CD4-positive, alpha-beta T cell treated with Interleukin-21 for 1 hour (primary cell): ENCODE data around the gene SIPA1.
"Not testable (repeated sequence)": the region's sequence is repeated elsewhere in the genome, so short reads cannot be mapped to it uniquely, and the experiment has no call there.

Source experiments
- DNase-seq: peaks from one replicate; pipeline ENCODE4 v3.0.0-alpha.2; 2020

SIPA1 gene

DNA sequence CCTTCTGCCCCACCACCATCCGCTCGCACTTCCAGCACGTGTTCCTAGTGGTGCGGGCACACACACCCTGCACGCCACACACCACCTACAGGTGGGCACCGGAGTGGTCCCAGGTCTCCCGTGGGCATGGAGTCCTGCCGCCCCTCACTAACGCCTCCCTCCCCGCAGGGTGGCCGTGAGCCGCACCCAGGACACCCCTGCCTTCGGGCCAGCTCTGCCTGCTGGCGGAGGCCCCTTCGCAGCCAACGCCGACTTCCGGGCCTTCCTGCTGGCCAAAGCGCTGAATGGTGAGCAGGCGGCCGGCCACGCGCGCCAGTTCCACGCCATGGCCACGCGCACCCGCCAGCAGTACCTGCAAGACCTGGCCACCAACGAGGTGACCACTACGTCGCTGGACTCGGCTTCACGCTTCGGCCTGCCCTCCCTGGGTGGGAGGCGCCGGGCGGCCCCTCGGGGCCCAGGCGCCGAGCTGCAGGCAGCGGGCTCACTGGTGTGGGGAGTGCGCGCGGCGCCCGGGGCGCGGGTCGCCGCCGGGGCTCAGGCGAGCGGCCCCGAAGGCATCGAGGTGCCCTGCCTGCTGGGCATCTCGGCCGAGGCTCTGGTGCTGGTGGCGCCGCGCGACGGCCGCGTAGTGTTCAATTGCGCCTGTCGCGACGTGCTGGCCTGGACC is 8.5 kb downstream of the SIPA1 start:
- no peak for DNase-seq

DNA sequence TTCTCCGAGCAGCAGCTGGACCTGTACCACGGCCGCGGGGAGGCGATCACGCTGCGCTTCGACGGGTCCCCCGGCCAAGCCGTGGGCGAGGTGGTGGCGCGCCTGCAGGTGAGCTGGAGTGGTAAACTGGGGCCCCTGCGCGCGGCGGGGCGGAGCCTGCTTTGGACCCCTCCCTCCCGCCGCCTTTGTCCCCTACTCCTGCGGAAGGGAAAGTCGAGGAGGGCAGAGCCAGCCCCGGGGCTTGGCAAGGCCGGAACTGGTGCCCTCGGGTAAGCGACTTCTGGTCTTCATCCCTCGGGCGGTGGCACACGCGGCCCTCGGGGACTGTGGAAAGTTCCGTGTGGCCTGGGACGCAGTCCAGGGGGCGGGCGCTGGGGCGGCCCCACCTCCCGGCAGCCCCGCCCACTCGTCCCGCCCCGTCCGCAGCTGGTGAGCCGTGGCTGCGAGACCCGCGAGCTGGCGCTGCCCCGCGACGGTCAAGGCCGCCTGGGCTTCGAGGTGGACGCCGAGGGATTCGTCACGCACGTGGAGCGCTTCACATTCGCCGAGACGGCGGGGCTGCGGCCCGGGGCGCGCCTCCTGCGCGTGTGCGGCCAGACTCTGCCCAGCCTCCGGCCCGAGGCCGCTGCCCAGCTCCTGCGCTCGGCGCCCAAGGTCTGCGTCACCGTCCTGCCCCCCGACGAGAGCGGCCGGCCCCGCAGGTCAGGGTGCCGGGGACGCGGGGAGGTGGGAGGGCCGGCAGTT is 9.2 kb downstream of the SIPA1 start:
- DNase-seq: no peak

DNA sequence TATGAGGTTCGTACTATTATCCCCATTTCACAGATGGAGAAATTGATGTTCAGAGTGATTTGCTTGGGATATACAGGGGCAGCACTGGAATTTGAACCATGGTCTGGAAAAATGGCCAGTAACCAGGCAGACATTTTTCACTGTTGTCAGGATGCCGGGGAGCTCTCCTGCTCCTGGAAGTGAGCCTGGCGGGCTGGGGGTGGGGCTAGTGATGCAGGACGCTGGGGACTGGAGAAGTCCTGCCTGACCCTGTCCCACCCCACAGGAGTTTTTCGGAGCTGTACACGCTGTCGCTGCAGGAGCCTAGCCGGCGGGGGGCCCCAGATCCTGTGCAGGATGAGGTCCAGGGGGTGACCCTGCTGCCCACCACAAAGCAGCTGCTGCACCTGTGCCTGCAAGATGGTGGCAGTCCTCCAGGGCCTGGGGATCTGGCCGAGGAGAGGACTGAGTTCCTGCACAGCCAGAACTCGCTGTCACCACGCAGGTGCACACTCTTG is 11.1 kb downstream of the SIPA1 start:
- DNase-seq: no peak

DNA sequence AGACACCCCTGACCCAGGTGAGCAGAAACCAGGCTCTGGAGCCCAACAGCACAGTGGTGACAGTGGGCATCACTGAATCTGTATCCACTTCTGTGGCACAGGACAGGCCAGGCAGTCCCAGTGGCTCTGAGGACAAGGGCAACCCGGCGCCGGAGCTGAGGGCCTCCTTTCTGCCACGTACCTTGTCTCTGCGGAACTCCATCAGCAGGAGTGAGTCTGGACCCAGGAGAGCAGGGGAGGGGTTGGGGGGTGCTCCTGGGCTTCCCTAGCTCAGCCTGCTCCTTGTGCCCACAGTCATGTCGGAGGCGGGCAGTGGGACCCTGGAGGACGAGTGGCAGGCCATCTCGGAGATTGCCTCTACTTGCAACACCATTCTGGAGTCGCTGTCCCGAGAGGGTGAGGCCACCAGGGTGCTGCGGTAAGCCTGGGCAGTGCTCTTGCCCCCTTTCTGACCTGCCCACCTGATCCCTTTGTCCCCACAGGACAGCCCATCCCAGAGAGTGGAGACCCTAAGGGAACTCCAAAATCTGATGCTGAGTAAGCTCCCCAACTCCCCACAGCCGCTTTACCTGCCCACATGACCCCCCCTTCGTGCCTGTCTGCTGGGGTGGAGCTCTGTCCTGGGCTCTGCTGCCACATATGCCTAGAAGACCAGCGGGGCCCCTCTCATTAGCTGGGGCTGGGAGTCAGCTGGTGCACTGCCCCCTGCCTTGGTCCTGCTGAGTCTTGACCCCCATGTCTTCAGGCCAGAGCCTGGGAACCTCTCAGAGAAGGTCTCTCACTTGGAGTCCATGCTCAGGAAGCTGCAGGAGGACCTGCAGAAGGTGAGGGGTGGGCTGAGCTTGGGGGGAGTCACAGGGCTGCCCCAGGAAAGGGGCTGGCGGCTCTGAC is 12.0 kb downstream of the SIPA1 start:
- DNase-seq: no peak

DNA sequence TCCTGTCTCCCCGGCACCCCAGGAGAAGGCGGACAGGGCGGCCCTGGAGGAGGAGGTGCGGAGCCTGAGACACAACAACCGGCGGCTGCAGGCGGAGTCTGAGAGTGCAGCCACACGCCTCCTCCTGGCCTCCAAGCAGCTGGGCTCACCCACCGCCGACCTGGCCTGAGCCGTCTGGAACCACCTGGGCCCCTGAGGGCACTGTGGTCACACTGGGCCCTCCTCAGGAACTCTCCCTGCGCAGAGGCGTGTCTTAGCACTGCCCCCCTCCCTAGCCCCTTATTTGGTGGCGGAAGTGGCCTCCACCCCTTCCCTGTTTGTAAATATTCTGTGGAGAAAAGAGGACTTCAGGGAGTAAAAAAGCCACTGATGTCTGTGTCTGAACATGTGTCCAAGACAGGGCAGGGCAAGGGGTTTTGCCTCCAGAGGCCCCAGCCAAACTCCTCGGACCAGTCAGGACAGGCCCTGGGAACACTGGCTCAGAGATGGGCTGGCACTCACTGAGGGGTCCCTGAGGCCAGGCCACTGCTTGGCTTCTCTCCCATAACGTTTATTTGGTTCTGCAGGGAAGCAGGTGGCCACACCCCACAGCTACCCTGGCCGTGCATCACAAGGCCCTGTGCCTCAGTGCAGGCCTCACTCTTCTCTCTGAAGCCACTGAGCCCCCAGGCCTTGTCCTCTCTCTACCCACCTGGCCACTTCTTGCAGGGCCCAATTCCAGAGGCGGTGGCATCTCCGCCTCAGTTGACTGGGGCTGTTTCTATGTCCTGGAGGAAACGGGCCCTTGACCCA is 12.8 kb downstream of the SIPA1 start:
- no peak for DNase-seq

DNA sequence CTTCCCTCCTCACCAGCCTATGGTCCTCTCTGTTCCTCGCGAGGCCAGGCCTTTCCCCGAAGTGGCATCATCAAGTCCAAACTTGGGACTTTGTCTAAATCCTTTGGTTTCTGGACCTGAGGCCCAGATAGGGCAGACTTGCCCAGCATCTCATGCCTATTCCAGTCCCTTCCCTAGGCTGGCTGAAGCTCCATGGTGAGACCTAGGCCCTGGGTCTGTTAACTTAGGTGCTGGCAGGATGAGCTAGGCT is 13.4 kb downstream of the SIPA1 start:
- no peak for DNase-seq

DNA sequence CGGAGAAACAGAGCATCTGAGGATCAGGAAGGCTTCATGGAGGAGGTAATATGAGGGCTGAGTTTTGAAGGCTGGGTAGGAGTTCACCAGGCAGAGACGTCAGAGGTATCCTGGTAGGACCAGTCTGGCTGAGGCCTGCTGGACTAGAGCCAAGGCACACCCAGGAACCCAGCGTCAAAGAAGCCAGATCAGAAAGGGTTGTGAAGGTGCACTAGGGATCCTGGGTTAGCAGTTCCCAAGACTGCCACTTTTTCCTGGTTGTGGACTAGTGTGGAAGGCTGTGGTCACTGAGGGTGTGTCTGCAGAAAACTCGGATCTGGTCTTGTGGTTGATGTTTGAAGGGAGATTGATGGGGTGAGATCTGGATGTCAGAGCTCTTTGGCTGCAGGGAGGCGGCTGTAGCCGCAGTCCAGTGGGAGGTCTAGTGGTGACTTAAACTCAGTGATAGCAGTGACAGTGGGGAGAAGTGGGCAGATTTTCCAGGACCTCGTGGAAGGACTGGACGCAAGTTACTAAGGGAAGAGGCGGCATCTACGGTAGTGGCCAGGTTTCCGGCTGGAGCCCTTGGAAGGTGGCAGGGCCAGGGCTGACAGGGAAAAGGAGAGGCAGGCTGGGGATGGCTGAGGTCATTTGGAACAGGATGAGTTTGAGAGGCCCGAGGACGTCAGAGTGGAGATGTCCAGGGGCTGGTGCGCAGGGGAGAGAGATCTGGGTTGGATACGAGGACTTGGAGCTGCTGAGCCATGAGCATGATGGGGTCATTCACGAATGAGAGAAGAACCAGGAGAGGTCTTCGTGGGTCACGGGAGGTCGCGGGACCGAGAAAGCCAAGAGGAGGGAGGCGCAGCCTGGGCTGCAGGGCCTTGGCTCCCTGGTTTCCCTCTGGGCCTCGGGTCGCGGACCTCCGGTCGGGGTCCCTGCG is 13.9 kb downstream of the SIPA1 start:
- no peak for DNase-seq

DNA sequence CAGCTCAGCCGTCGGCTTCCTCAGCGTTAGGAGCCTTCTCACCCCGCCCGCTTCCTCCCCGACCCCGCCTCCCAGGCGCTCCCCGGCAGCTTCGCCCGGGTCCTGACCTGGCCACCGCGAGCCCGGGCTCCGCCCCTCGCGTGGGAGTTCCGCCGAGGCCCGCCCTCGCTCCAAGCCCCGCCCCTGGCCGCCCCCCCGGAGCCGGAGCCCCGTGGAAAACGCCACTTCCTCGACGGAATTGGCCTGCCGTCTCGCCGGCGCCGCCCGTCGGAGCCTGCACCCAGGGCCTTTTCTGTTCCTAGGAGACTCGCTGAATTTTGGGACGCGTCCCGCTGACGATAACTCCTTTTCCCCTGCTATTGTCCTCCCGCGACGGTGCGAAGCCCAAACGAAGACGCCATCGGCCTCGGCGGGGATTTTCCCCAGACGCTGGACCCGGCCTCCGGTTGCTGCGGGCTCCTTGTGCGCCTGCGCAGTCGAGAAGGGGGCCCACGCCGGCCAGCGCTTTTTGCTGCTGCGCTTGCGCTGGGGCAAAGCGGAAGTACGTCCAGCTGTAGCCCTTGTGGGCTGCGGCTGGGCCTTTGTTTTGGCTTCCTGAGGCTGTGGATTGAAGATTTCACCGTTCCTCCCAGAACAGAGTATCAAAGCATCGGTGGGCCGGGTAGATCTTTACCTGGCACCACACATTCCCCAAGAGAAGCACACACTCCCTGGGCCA is 14.8 kb downstream of the SIPA1 start:
- peak; percentile 97 for DNase-seq

DNA sequence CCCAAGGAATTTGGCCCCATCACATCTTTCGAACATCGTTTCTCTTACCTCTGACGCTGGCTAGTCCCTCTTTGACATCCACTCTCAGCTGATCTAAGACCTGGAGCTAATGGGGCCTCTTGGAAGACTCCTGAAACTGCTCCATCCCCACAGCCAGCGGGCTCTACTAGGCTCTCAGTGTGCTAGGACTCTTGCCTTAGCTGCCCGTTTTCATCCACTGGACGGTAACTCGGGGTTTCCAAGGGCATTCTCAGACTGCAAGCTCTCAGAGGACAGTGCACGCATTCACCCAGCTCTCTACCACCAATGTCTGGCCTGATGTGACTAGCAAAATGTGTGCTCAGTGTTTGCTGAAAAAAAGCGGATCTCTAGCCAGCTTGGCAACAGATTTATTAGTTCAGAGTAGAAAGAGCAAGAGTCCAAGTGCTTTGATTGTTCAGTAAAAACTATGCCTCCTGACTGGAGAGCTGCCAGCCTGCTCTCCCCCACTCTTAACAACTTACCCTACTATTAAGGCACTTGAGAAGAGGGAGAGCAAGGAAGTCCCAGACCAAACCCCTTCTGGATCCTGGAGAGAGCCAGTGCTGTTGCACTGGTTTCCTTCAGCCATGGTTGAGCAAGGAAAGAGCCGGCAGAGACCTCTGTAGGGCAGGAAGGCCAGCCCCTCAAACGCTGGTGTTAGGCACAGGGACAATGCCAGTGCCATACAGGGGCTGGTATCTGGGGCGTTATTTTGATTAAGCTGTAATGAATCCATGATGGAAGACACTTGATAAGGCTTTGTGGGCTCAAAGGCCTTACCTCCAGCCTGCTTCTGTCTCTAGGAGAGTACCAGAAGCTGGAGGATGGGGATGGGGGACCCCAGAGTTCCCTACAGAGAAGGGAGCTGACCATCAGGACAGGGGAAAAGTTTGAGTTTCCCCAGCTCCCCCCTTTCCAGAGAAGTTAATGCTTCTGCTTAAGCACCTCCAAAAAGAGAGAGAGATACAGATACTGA is 15.6 kb downstream of the SIPA1 start:
- DNase-seq: no peak

DNA sequence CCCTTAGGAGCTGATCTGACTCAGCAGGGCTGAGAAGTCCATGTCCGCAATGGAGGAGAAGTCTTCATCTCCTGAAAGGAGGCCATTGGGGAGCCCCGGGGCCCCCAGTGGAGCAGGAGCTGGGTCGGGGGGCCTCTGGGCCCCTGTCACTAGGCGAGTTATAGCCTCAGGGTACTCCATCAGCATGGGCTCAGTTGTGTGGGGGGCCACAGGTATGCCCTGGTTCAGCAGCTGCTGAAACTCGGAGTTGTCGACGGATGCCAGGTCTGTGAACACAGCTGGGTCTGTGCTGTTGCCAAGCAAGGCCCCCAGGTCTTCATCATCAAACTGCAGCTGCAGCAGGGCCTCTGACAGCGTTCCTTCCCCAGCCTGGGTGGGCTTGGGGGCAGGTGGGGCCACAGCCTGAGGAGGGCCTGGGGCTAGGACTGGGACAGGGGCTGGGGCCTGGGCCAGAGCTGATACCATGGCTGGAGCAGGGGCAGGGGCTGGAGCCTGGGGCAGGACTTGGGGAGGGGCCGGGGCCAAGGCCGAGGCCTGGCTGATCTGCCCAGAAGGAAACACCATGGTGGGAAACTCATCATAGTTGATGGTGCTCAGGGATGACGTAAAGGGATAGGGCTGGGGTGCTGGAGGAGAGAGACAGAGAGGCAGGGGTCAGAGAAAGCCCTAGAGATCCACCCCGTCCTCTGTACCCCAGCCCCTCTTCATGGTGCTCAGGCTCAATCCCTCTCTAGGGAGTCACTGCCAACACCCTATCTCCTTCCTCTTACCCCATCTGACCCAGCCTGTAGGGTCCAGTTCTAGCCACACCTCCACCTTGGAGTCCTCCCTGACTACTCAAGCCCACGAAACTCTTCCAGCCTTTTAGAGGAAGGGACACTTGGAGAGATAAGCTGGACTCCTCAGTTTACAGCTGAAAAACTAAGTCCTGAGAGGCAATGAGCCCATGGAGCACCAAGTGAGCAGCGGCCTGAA is 16.8 kb downstream of the SIPA1 start:
- DNase-seq: no peak

DNA sequence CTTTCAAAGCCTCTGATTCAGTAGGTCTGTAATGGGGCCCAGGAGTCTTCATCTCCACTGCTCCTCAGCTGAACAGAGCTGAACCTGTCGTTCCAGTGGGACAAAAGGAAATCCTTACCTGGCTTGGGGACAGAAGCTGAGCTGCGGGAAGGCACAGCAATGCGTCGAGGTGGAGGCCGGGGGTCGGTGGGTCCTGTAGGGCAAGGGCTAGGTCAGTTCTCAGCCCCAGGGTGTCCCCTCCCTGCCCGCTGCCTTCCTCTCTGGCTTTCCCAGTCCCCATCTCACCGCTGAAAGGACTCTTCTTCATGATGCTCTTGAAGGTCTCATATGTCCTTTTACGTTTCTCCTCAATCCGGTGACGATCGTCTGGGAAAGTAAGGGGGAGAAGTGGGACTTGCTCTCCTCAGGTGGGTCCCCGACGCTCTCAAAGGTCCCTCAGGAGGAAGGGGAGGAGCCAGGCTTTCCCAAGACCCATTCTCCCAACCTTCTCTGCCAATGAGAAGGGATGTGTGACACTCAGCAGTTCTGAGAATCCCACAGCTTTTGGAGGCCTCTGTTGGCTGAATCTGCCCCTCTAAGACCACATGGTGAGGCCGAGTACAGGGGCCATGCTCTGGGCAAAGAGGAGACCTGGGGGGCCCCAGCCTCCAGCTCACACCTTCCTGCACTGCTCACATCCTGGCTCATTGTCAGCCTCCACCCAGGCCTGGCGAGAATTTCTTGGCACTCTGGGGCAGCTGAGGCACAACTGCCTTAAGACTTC is 17.9 kb downstream of the SIPA1 start:
- no peak for DNase-seq

DNA sequence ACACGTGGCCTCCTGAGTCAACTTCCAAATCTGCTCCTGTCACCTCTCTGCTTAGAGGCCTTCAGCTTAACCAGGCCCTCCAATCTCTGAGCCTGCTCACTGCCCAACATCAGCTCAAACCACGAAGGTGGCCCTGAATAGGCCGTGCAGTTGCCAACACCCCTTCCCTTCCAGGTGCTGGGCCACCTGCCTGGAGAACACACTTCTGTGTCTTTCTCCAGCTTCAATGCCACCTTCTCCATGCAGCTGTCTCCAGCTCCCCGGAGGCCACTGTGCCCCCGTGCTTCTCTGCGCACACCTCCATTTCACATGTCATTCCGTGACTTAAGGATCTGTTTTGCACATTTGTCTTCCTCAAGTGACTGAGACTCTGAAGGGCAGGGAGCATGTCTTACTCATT is 19.5 kb downstream of the SIPA1 start:
- no peak for DNase-seq

DNA sequence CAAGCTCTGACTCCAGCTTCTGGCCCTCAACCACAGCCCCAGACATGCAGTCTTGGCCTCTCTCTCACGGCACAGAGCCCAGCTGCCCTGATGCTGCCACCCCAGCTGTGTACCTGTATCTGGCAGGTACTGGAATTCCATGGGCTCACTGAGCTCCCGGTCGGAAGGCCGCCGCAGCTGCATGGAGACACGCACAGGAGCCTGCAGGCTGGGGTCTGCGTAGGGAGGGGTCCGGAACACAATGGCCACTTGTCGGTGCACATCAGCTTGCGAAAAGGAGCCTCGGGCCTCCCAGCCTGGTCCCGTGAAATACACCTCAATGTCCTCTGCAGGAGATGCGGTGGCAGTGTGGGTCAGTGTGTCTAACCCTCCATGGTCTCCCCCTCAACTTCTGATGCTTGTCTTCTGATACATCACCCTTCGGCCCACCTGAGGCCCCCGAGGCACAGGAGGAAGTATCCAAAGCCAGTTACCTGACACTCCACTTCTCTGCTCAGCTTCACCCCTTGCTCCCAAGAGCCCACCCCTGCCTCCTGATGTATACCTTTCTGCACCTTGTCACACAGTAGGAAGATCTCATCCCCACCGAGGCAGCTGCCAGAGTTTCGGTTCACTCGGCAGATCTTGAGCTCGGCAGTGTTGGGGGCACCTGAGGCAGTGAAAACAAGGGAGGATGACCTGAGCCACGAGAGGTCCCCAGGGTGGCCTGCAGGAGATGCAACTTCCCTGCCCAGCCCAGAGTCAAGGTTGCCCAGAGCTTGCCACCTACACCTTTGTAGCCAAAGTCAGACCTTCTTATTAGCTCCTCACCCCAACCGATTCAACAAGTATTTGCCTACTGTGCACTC is 20.5 kb downstream of the SIPA1 start:
- DNase-seq: no peak

DNA sequence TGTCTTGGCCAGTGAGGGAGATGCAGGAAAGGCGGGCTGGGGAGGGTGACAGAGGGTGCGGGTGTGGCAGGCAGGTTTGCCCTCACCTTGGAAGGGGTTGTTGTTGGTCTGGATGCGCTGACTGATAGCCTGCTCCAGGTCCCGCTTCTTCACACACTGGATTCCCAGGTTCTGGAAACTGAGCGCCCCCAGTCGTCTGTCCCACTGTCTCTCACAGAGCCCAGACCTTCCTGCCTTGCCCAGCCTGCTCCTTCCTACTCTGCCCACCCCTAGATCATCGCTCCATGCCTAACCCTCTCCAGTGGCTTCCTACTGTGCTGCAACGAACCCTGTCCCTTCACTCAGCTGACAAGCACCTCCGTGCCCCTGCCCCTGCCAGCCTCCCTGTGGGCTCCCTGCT is 22.1 kb downstream of the SIPA1 start:
- no peak for DNase-seq

DNA sequence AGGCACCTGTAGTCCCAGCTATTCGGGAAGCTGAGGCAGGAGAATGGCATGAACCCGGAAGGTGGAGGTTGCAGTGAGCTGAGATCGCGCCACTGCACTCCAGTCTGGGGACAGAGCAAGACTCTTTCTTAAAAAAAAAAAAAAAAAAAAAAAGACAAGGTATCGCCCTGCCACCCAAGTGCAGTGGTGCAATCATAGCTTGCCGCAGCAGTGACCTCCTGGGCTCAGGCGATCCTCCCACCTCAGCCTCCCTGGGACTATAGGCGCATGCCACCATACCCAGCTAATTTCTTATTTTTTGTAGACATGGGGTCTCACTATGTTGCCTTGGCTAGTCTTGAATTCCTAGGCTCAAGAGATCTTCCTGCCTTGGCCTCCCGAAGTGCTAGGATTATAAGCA is 23.0 kb downstream of the SIPA1 start:
- DNase-seq: not testable (repeated sequence)

DNA sequence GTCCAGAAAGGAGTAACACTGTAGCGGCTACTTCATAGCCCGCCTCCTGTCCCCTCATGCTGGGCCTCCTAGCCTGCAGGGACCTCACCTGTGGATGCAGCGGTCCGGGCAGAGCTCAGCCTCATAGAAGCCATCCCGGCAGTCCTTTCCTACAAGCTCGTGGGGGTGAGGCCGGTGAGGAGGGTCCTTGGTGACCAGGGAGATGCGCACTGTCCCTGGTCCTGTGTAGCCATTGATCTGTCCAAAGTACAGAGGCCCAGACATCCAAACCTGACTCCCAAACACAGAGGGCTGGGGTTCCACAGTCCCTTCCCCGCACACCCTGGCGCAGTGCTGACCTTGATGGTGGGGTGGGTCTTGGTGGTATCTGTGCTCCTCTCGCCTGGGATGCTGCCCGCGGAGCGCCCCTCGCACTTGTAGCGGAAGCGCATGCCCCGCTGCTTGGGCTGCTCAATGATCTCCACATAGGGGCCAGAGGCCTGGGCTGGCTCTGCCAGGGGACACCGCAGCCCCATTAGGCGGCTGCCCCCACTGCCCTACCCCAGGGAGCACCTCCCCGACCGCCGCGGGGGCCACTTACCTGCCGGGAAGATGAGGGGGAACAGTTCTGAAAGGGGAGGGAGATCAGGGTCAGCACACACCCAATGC is 23.8 kb downstream of the SIPA1 start:
- DNase-seq: no peak
